HG03575 (cell line): Measurements from ENCODE around the gene TBX5.

ENCODE experiments used
- ATAC-seq: cut with Tn5 transposase; IDR thresholded peaks from one replicate; pipeline ENCODE4 v1.9.1; 2021; ENCODE audit not compliant: unreplicated experiment, insufficient number of reproducible peaks, low FRiP score; ENCODE audit errors: extremely low read depth

Gene TBX5

DNA sequence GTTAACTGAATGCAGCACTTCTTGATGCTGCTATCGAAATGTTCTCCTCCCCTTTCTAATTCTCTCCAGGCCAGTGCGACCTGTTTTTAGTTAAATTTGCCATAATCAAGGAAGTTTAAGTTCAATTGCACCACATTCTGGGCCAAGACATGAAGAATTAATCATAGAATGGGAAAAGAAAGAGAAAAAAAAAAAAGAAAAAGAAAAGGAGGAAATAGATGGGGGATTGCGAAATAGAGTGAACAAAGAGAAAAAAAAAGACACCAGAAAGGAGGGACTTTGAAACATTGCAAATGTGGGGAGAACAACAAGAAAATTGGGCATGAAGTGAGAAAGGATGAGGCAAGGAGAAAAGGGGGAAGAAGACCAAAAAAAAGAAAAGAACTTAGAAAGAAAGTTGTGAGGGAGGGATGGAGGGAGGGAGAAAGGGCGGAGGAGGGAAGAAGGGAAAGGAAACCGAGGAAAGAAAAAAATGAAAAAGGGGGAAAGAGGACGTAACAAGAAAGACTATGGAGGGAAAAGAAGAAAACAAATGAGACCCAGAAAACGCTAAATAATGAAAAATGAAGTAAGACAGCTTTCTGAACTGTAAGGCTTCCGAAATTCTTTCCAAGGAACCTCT is 32.8 kb upstream of the TBX5 start:
- ATAC-seq, result no peak

DNA sequence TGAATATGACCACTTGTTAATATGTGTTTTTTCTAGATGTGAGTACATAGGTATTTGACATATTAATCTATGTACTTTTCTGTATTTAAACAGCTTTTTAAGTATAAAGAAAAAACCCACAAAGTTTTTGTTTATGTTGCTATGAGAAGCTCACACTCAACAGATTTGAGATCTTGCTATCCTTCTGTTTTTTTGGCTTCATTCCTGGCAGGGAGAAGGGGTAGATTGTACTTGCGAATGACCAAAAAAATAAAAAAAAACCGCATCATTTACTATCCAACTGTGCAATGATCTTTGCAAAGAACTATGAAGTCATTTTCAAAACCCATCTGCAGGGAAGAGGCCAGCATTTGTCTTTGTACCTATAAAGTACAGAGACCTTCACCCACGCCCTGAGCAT is 28.4 kb upstream of the TBX5 start:
- no peak for ATAC-seq

DNA sequence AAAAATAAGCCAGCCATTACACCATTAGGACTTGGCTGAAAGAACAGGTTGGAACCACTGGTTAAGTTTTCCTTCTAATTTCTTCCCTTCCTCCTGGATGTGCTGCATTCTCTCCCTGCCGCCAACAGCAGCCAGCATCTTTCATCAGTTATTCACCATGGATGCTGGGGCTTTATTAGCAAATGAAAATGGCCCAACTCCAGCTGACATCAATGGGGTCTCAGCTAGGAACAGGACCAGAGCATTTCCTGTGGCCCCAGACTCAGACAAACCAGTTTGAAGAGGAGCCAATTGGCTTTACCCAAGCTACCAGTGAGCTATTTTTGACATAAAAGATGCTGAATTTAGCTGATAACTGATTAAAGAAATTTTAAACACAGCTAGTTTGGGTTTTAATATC is 26.0 kb upstream of the TBX5 start:
- no peak for ATAC-seq

DNA sequence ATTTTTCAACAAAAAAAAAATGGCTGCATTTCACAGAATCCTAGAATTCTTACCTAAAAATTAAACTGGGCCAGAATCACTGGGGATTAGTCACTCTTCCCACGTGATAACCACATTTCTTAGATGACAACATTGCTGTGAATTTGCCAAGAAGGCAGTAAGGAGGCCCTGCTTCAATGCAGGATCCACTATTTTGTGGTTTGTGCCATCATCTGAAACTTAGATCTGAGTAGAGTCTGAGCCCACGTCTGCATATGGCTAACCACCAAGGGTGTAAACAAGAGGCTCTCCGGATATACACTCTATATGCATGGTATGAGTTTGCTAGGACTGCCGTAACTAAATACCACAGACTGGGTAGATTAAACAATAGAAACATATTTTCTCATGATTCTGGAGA is 24.4 kb upstream of the TBX5 start:
- ATAC-seq, result no peak

DNA sequence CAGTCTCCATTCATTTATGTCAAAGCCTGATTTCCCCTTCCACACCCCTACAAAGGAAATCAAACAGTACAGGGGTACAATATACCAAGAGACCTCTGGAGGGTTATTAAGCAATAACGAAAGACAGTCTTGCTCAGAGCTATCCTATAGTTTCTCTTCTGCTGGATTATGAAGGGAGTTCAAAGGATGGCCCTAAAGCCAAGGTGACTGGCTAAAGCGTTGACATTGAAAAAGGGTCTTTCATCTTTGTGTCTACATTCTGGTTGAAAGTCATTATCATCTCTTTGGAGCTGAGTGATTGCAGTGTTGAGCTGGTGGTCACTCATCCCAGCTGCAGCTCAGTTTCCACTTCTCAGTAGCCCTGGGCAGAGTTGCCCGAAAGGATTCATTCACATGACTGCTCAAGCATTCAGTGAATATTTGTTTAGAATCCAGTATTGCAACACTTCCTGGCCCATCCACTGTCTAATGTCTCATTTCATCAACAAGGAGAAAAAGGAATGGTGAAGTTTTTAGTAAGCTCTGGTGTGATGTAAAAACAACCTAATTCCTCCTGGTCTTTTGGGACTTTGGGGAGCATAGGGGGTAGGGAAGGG is 19.2 kb upstream of the TBX5 start:
- ATAC-seq, result no peak

DNA sequence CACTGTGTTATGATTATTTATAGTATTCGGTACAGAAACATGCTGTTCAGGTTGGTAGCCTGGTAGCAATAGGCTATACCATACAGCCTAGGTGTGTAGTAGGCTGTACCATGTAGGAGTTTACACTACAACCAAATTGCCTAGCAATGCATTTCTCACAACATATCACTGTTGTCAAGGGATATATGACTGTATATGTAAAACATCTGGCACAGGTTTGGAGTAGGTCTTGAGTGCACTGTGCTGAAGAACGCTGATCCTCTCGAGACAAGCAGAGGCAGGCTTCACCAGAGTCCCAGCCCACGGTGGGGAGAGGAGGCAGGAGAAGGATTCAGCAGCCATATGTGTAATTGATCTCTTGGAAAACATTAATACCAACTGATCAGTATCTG is 15.0 kb upstream of the TBX5 start:
- ATAC-seq, result no peak

DNA sequence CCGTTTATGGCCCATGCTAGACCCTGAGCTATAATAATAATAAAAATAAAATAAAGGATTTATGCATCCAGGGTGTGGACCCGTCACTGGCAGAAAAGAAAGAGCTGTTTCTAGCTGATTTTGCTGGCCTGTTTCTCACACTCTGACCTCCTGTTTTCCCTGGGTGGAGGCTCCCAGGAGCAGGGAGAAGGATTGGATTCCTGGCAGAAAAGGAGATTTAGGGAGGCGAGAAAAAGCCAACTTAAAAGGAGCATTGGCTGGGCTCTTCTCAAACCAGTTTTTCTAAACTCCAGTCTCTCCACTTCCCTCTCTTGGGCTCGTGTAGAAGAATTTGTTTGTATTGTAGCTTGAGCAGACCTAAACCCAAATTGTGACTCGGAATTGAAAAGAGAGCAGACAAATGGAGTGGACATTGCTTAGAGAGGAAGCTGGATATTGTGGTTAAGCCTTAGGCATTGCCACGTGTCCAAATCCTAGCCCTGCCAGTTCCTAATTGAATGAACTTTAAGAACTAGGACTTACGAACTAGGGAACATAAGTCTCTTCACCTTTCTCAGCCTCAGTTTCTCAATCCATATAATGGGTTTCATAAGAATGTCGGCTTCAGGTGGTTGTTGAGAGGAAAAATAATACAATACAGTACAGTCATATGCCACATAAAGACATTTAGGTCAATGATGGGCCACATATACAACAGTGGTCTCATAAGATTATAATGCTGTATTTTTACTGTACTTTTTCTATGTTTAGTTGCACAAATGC is 14.4 kb upstream of the TBX5 start:
- no peak for ATAC-seq

DNA sequence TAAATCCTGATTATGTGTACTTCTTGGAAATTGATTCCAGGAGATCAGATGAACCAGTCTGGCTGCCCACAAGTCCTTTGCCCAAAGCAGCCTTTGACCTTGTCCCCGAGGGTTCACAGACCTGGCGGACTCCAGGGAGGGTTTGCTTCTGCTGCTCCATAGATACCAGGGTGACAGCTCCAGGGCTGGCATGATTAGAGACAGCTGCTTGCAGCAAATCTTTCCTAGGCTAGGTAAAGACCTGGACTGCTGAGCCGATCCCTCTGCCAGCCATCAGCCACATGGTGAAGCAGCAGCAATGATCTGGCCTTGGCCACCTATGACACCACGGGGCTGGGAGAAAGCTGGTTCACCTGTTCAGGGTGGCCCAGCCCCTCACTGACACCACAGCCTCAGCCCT is 10.1 kb upstream of the TBX5 start:
- no peak for ATAC-seq

DNA sequence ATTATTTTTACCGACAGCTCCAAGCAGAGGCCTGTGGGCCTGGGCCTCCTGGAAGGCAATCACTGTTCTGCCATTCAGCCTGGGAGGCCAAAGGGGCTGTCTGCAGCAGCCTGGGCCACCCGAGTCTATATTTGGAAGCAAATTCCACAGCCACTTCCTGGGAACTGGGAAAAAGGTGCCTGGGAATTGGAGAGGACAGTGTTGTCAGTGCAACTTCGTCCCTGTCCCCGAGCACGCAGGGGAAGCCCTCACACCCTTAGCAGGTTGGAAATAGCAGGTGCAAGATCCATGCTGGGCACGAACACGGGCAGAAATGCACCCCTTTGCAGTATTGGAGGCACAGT is 9.6 kb upstream of the TBX5 start:
- ATAC-seq, result no peak

DNA sequence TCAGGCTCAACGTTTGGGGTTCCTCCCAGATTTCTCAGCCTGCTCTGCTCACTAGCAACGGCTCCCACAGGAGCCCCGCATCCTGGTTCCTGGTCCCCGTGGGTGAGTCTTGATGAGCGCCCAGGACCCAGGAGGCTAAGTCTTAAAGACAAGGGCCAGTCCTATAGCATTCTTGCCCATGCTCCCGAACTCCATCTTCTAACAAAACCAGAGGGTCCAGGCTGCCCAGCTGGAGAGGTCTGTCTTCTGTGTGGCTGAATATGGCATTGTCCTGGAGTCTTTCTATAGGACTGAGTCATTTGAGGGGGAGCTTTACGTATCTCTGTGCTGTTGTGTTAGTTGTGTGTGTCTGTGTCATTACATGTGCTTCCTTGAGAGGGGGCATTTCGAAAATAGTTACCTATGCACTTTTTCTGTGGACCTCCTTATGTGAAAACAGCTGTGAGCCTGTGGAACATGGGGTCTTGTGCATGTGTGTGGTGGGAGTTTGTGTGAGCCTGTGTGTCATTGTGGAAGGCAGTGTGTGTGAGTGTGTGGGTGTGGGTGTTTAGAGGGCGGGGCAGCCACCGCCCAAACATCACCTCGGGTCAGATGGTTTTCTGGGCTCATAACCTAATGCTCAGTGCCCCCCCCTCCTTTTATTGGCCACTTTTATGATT is 9.1 kb upstream of the TBX5 start:
- ATAC-seq, result no peak

DNA sequence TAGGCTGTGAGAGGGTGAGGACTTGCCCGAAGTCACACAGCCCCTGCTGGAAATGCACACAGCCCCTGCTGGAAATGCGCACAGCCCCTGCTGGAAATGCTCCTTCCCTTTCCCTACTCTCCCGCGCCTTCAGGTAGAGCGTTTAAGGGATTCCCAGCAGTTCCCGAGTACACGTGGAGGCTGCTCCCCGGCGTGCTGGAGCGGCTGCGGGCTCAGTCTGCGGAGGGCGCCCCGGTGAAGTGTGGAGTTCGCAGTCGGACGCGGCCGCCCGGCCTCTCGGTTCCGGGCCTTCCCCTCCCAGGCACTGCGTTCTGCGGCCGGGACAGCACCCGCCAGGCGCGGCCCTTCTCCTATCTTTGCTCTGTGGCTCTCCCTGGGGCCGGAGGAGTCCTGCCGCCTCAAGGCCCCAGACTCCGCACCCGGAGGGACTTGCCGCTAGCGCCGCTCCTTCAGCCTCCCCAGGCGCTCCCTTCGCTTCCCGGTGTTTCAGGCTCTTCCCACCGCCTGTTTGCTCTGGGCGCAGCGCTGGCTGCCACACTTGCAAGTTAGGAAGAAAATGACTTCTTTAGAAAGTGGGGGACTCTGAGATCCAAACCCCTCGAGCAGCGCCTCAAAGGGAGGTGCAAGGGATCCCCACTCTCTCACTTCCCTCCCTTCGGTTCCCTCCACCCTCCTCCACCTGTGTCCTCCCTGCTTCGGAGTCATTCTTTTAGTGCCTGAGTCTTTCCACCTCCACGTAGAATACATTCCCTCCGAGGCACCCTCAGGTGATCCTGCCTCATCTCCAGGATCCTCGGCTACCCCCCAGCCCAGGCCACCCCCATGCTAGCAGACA is 8.3 kb upstream of the TBX5 start:
- no peak for ATAC-seq

DNA sequence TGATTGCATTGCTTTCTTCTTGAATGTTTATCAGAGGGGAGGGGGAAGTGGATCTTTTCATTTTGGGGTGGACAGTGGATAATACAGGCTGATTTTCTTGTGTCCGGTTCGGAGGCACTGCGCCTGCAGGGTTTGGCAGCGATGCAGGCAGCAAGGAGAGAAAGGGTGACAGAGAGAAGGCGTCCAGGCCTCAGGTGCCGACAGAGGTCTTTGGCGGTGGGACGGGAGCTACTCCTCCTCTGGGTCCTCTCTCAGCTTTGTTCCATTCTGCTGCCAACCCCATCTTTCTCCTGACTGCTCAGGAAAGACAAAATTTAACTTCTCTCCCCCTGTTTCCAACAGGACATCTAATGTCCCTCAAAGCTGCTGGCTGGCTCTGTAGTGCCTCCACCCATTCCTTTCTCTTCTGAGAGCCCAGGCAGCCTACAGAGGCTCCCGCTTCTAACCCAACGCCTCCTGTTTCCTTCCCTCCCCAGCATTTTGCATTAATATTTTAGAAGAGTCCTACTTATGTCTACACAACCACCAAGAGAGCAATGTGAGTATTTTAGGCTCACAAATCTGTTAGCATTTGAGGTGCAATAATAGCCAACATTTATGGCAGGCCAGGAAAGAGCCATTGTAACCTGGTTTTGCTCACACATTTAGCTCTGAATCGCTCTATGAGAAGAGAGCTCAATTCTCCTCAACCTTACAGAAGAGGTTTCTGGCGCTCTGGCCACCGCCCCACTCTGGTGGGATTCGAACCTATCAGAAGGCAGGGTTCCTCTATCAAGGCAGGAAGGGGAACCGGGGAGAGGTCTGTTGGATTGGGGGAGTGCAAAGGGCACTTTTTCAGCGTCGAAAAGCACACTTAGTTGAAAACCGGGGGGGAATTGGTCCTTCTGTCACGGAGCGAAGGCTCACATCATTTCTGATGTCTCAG is 7.1 kb upstream of the TBX5 start:
- no peak for ATAC-seq

DNA sequence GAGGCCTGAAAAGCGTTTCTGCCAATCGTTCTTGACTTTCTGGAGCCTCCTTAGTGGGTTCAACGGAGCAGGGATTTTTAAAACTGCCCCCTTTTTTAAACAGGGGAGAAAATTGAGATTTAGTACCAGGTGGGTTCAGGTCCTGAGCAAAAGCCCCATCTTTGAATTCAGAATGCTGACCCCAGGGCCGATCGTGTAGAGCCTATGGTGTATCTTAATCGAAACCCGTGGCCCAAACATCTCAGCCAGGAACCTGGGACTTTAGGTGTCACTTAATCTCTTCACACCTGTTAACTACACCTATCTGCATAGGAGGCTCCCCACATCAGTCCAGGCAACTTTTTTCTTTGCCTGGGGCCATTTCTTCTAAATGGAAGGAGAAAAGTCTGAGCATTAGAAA is 6.4 kb upstream of the TBX5 start:
- no peak for ATAC-seq

DNA sequence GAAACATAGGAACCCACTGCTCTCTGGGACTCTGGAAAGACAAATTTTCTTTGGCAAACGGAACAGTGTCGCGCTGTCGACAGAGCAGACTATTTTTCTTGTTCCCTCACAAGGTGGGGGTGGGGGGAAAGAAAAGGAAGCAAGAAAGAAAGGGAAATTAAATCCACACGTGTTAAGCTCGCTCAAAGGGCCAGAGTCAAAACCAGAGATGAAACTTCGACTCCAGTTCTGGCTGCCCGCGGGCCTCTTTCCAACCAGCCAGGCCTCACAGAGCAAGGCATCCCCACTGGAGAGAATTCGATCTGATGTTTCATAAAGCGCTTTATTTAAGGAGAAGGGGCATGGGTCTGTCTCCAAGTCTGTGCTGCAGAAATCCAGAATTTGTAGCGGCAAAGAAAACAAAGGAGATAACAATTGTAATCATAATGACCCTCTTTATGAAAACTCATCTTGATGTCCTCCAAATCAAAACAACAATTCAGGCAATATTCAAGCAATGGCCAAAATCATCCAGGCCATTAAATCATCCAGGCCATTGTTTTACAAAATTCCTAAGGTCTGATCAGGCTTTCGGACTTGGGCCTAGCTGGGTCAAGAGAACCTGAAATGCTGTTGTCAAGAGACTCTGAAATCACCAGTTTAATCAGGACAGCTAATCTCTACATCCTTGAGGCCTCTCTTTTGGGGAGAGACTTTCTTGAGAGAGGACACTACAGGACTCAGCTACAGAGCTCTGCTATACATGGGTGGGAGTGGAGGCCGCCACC is 5.3 kb upstream of the TBX5 start:
- ATAC-seq, result no peak

DNA sequence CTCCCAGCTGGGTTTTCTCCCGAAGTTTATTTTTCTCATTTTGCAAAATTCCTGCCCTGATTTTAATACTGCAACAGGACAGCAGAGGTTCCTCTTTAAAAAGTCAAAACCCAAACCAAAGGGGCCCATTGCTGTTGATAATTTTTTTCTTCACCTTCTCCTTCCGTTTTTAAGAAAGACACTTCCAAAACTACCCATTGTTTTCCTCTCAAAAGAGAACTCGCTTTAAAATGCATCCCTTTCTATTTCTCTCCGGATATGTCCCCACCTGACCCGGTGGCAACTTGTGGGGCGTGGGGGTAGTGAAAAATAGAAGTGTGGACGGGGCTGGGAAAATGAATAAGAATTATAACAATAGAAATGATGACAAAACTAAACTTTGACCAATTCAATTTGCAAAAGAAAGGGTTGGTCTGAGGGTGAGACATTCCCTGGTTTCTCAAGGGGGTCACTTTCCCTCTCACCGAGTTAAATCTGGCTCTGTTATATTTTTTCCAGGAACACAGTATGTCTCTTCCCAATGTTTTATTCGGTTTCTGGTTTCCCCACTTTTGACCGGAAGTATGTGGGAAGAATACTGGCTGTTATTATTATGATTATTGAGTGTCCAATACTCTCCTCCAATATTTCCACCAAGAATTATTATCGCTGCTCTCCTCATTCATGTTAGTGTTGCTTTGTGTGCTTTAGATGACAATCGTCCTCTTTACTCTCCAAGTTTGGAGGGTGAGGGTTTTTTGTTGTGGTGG is 4.1 kb upstream of the TBX5 start:
- ATAC-seq, result no peak

DNA sequence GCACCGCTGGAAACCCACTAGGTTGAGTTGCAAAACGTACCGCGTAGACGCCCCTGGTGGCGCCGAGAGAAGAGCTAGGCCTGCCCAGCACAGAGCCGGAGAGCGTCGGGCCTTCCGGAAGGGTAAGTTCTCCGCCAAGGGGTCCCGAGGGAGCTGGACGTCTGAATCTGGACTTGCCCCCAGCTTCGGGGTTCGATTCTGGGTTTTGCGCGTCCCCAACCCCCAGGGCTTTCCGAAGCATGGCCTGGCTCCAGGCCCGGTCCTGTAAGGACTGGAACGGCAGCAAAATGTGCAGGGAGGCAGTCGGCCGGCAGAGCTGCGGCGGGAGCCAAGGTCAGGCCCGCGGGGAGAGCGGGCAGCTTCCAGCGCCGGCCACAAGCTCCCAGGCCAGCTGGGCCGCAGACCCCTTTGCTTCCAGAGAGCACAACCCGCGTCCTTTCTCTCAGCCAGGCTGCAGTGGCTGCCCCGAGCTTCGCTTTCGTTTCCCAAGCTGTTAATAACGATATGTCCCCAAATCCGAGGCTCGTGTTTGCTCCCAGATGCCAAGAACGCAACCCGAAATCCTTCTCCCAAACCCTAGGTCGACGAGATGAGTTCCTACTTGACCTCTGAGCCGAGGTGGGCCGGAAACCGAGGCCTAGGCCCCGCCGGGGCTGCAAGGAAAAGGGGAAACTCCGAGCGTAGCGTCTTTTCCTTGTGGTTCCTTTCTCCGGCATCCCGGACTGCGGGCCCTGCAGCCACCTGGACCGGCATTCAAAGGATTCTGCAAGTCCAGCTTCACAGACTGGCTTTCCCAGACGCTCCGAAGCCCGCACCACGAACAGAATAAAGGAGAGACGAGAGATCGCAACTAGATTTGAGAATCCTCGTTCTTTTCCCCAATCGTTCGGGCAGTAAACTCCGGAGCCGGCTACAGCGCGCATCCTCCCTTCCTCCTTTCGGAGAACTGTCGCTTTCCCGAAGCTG is 3.2 kb upstream of the TBX5 start:
- ATAC-seq, result no peak
